ENCODE data around the gene FCAMR.

DNA sequence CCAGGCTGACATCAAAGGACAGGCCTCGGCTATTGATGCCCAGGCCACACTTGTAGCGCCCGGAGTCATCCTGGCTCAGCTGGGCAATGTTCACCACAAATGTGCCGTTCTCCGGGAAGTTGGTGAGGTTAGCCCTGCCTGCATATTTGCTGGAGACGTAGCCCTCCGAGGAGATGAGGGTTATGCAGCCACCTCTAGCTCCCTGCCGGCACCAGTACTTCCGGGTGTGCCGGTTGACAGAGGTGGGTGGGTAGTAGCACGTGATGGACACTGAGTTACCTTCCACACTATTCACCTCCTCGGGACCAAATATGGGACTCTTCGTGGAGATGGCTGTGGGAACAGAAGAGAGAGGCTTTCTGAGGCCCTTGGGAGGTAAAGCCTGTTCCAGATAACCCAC, 31.1 kb downstream of the FCAMR start:
- no peak for TF ChIP-seq MXI1 (IDR thresholded peaks at IDR 0.05; ENCODE audit: borderline replicate concordance, low read depth, low read length)
- TF ChIP-seq, protein P1, sequence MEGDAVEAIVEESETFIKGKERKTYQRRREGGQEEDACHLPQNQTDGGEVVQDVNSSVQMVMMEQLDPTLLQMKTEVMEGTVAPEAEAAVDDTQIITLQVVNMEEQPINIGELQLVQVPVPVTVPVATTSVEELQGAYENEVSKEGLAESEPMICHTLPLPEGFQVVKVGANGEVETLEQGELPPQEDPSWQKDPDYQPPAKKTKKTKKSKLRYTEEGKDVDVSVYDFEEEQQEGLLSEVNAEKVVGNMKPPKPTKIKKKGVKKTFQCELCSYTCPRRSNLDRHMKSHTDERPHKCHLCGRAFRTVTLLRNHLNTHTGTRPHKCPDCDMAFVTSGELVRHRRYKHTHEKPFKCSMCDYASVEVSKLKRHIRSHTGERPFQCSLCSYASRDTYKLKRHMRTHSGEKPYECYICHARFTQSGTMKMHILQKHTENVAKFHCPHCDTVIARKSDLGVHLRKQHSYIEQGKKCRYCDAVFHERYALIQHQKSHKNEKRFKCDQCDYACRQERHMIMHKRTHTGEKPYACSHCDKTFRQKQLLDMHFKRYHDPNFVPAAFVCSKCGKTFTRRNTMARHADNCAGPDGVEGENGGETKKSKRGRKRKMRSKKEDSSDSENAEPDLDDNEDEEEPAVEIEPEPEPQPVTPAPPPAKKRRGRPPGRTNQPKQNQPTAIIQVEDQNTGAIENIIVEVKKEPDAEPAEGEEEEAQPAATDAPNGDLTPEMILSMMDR (conservative IDR thresholded peaks at IDR 0.05; ENCODE audit: low read depth, low read length) = no peak
- no peak for TF ChIP-seq POLR2A (IDR thresholded peaks at IDR 0.05; ENCODE audit: low read depth, low read length)
- no peak for TF ChIP-seq BHLHE40 (IDR thresholded peaks at IDR 0.05; ENCODE audit: low read depth, low read length)
- TF ChIP-seq, protein P2, sequence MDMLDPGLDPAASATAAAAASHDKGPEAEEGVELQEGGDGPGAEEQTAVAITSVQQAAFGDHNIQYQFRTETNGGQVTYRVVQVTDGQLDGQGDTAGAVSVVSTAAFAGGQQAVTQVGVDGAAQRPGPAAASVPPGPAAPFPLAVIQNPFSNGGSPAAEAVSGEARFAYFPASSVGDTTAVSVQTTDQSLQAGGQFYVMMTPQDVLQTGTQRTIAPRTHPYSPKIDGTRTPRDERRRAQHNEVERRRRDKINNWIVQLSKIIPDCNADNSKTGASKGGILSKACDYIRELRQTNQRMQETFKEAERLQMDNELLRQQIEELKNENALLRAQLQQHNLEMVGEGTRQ (IDR thresholded peaks at IDR 0.05; ENCODE audit: low read depth, low read length) = no peak
- TF ChIP-seq FOS (IDR thresholded peaks at IDR 0.05; ENCODE audit: low read depth, low read length) = no peak
- TF ChIP-seq MAFK (IDR thresholded peaks at IDR 0.05; ENCODE audit: low read depth, low read length) = no peak
- no peak for TF ChIP-seq CEBPB (IDR thresholded peaks at IDR 0.05; ENCODE audit: low read depth, low read length)
- TF ChIP-seq NFE2L2 (IDR thresholded peaks at IDR 0.05; ENCODE audit: low read depth, low read length) = no peak

Measured in IMR-90 (cell line).